WI38 (cell line): ENCODE results near the gene BCL6.

Source experiments
- H3K4me3 ChIP-seq: 2 replicates; pipeline ENCODE4 v1.5.1; 2011; ENCODE audit warnings: low read depth, mild to moderate bottlenecking, control low read depth, low read length
- TF ChIP-seq, protein P1 (sequence below): IDR thresholded peaks from 2 replicates; pipeline ENCODE4 v1.5.1; 2012; ENCODE audit warnings: low read depth, mild to moderate bottlenecking, control low read depth, low read length

Gene BCL6

DNA sequence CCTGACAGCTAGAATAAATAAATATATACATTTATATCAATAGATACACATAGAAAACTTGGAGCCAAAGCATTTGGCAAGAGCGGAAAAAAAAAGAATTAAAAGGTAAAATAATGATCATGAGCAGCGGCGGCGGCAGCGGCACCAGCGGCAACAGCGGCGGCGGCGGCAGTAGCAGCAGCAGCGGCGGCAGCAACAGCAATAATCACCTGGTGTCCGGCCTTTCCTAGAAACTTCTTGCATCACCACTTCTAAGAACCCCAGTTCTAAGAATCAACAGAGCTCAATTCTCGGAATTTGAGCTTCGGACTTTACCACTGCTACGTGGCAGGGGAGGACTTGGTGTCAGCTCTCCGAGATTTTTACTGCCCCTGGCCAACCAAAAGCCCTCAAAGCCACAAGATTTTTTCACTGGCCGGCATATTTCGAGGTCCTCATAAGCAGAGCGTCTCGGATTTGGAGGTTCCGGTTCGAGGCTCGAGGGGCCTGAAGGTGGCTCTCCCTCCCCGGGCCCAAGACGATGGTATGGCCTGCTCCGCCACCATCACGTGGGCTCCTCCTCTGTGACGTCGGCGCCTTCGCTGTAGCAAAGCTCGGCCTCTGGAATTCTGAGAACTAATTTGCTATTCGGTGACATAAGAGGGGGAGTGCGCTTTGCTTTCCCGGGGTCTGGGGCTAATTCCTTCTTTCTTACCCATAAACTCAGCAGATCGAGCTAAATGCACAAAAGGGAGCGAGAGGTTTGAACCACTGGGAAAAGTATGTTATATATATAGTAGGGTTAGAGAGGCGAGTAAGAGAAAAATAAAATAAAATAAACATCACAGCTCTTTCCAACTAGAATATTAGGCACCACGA is at the start of gene BCL6:
TSS of gene BCL6 (minus strand) at position 268 of the 858 bp plus-strand sequence. CDS start 11,775 bp downstream, outside the sequence.
- TF ChIP-seq, protein P1, sequence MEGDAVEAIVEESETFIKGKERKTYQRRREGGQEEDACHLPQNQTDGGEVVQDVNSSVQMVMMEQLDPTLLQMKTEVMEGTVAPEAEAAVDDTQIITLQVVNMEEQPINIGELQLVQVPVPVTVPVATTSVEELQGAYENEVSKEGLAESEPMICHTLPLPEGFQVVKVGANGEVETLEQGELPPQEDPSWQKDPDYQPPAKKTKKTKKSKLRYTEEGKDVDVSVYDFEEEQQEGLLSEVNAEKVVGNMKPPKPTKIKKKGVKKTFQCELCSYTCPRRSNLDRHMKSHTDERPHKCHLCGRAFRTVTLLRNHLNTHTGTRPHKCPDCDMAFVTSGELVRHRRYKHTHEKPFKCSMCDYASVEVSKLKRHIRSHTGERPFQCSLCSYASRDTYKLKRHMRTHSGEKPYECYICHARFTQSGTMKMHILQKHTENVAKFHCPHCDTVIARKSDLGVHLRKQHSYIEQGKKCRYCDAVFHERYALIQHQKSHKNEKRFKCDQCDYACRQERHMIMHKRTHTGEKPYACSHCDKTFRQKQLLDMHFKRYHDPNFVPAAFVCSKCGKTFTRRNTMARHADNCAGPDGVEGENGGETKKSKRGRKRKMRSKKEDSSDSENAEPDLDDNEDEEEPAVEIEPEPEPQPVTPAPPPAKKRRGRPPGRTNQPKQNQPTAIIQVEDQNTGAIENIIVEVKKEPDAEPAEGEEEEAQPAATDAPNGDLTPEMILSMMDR: no peak

DNA sequence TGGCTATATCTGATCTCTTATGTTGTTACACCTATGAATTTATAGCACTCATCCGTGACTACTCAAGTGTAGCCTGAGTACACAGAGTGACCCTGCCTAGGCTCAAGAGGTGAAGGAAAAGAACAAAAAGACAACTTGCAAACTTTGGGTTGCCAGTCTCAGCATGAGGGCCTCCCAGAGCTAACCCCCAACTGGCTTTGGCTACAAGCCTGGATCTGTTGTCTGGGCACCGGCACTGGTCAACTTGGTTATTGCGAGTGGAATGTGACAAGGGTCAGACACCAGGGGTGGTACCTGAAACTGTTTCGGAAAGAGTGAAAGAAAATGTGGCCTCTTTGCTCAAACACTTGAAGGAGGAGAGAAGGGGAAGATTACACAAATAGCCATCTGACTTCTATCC is 49.5 kb upstream of the BCL6 start:
- H3K4me3 ChIP-seq: no peak overlapping the region
- TF ChIP-seq, protein P1: no peak

More for the DNA sequence above, at the start of gene BCL6:
- peak within 1 kb of the TSS; percentile 95 for H3K4me3 ChIP-seq

DNA sequence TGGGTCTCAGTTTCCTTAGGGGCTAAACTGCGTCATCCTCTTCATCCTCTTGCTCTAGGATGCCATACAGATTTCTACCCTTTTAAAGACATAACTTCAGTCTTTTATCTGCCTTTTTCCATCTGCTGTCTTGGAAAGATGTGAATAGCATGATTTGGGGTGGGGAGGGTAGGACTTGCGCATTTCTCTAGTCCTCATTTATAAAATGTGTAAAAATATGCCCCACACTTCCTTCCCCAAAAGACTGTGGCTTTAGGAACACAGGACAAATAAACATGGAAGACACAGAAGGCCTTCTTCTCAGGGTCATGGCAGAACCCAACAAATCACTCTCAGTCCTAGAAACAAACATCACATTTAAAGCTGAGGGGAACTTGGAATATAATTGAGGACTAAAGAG is 48.4 kb upstream of the BCL6 start:
- no peak overlapping the region for H3K4me3 ChIP-seq
- TF ChIP-seq, protein P1: no peak

DNA sequence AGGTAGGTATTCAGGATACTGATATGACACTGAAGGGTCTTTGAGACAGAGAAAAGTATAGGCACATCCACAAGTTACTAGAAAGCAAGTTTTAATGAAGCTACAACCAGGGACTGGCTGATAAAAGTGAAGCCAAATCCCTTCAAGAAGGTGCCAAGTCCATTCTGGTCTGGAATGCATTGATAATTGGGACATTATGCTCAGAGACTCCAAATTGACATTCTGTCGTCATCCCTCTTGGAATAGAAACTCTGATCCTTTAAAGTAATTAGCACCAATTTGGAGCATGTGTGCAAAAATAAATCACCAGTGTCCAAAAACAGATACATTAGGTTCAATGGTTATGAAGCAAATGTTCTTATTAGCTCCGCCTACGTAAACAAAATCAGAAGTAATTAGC is 47.3 kb upstream of the BCL6 start:
- H3K4me3 ChIP-seq: no peak overlapping the region
- TF ChIP-seq, protein P1: no peak

DNA sequence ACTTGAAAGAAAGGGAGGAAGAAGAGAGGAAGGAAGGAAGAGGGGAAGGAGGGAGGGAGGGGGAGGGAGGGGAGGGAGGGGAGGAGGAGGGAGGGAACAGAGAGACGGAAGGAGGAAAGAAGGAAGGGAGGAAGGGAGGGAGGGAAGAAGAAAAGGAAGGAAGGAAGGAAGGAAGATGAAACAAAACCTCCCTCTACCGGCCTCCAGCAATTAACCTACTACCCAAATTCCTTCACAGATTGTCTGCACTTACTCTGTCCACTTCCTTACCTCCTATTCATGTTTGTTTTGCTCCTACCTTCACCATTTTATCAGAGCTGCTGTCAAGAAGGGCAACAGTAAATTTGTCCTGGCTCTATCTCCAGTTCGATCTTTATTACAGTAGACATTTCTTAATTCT is 44.6 kb upstream of the BCL6 start:
- no peak overlapping the region for H3K4me3 ChIP-seq
- TF ChIP-seq, protein P1: no peak

DNA sequence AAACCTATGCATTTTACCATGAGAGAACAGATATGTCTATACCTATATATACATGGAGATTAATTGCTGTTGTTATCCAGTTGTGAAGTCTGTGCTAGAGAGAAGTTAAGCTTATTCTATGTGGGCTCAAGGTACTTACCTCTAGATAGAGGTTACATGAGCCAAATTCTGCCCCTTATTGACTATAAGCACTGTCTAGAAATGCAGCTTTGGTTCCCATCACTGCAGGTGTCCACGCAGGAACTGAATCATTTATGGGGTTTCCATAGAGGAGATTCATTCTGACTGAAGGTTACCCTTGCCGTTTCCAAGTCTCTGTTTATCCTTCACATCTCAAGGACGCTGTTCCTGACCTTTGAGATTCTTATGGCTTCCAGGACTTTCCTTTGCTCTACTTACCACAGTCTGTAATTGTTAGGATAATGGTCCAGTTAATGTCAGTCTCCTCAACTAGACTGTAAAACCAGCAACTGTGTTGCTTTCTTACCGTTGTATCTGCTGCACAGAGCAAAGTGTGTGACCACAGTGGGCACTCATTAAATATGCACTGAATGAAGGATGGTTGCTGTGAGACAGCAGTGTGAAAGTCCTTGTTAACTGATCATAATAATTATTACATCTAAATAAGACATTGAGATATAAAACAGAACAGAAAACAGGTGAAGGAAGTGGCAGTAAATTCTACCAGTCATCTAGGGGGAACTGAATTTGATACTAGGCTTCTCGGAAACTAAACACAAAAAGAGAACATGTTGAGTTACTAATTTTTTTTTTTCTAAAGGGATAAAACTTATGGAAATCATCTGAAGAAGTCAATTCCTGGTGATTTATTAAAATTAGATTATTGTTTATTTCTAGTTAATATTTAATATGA is 44.0 kb upstream of the BCL6 start:
- TF ChIP-seq, protein P1: no peak
- H3K4me3 ChIP-seq: no peak overlapping the region
